WERI-Rb-1 (cell line): ENCODE measurements around the gene MICAL3.

Experiments
- DNase-seq: peaks from one replicate; pipeline ENCODE4 v3.0.0-alpha.2; 2020
- H3K27ac ChIP-seq: fragments of 250-450 bp; sonication (Bioruptor Pico); 2 replicates; pipeline ENCODE4 v1.5.1; 2020; ENCODE audit warnings: mild to moderate bottlenecking, moderate library complexity
- H3K27me3 ChIP-seq: fragments of 250-450 bp; sonication (Bioruptor Pico); 2 replicates; pipeline ENCODE4 v1.5.1; 2021; ENCODE audit warnings: mild to moderate bottlenecking, low read depth, moderate library complexity; ENCODE audit not compliant: insufficient read depth, severe bottlenecking
- H3K36me3 ChIP-seq: fragments of 250-450 bp; sonication (Bioruptor Pico); 2 replicates; pipeline ENCODE4 v1.5.1; 2020; ENCODE audit warnings: mild to moderate bottlenecking, moderate library complexity
- H3K4me3 ChIP-seq: 2 replicates; pipeline ENCODE4 v1.5.1; 2011; ENCODE audit warnings: low read depth, mild to moderate bottlenecking, control low read depth, low read length
- H3K9me3 ChIP-seq: fragments of 250-450 bp; sonication (Bioruptor Pico); 2 replicates; pipeline ENCODE4 v1.5.1; 2021; ENCODE audit warnings: mild to moderate bottlenecking, moderate library complexity; ENCODE audit not compliant: severe bottlenecking
- TF ChIP-seq, protein P1 (sequence below): IDR thresholded peaks from 2 replicates; pipeline ENCODE4 v1.5.1; 2011; ENCODE audit warnings: low read depth, mild to moderate bottlenecking, control low read depth, inconsistent platforms, low read length

Gene MICAL3

DNA sequence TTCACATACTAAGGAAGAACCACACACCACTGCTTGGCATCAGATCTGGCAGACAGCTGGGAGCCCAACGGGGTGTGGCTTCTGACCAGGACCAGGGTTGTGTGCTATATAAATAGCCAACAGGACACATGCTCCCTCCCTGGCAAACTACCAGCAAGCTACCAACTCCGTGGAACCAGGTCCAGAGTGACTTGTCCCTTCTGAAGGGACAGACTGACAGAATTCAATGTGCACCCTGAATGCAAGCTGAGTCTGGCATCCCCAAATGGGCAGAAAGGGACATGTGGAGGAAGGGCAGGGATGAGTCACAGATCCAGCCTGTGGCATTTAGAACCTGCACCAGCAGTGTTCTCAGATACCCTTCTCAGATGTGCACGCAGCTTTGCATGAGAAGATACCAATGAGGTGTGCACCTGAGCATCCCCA, 92.9 kb downstream of the MICAL3 start:
- DNase-seq: no peak
- no peak overlapping the region for H3K27ac ChIP-seq
- H3K27me3 ChIP-seq: no peaks in the 10 kb centered on the region
- TF ChIP-seq, protein P1, sequence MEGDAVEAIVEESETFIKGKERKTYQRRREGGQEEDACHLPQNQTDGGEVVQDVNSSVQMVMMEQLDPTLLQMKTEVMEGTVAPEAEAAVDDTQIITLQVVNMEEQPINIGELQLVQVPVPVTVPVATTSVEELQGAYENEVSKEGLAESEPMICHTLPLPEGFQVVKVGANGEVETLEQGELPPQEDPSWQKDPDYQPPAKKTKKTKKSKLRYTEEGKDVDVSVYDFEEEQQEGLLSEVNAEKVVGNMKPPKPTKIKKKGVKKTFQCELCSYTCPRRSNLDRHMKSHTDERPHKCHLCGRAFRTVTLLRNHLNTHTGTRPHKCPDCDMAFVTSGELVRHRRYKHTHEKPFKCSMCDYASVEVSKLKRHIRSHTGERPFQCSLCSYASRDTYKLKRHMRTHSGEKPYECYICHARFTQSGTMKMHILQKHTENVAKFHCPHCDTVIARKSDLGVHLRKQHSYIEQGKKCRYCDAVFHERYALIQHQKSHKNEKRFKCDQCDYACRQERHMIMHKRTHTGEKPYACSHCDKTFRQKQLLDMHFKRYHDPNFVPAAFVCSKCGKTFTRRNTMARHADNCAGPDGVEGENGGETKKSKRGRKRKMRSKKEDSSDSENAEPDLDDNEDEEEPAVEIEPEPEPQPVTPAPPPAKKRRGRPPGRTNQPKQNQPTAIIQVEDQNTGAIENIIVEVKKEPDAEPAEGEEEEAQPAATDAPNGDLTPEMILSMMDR: no peak
- no peaks in the 10 kb centered on the region for H3K36me3 ChIP-seq
- H3K9me3 ChIP-seq: no peaks in the 10 kb centered on the region
- no peak overlapping the region for H3K4me3 ChIP-seq

GRCh38 chr22:17930455-17931313, 93.7 kb downstream of the MICAL3 start:
- Histone ChIP-seq H3K27ac (no peak overlapping the region), H3K9me3 (no peaks in the 10 kb centered on the region), H3K4me3 (no peak overlapping the region), H3K36me3 (no peaks in the 10 kb centered on the region), H3K27me3 (no peaks in the 10 kb centered on the region)
- no peak for DNase-seq
- TF ChIP-seq, protein P1: no peak

- H3K27ac ChIP-seq: no peak overlapping the region
- H3K9me3 ChIP-seq: no peaks in the 10 kb centered on the region
- TF ChIP-seq, protein P1: no peak
- DNase-seq: no peak
- H3K36me3 ChIP-seq: no peaks in the 10 kb centered on the region
- H3K27me3 ChIP-seq: no peaks in the 10 kb centered on the region
- no peak overlapping the region for H3K4me3 ChIP-seq
These were observed 94.5 kb downstream of the MICAL3 start for GRCh38 chr22:17929909-17930308.

DNA sequence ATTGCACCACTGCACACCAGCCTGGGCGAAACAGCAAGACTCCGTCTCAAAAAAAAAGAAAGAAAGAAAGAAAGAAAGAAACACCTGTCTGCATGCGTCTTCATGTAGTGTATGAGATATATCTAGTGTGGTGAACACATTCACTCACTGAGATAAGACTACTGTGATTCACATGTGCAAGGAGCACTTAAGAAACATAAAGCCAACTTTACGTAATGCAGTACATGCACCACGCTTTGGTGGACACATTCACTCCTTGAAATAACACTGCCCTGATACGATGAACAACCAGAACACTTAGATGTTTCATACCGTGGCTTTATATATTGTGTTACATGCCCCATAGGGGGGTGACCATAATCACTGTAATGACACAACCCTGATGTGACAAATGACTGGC, 96.0 kb downstream of the MICAL3 start:
- TF ChIP-seq, protein P1: no peak
- DNase-seq: no peak

DNA sequence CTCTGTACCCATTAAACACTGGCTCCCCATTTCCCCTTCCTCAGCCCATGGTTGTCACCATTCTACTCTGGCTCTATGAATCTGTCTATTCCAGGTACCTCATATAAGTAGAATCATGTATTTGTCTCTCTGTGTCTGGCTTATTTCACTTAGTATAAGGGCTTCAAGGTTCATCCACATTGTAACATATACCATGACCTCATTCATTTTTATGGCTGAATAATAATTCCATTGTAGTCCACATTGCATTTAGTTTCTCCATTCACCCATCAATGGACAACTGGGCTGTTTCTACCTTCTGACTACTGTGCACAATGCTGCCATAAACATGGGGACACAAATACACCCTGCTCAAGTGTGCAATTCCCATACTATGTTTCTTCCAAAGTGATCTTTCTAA, 97.3 kb downstream of the MICAL3 start:
- no peak overlapping the region for H3K27ac ChIP-seq
- no peak for DNase-seq
- H3K9me3 ChIP-seq: no peaks in the 10 kb centered on the region
- TF ChIP-seq, protein P1: no peak
- no peaks in the 10 kb centered on the region for H3K27me3 ChIP-seq
- no peak overlapping the region for H3K4me3 ChIP-seq
- H3K36me3 ChIP-seq: no peaks in the 10 kb centered on the region

More for the DNA sequence above, 96.0 kb downstream of the MICAL3 start:
- no peak overlapping the region for H3K4me3 ChIP-seq
- H3K27me3 ChIP-seq: no peaks in the 10 kb centered on the region
- H3K9me3 ChIP-seq: no peaks in the 10 kb centered on the region
- no peaks in the 10 kb centered on the region for H3K36me3 ChIP-seq
- H3K27ac ChIP-seq: no peak overlapping the region

DNA sequence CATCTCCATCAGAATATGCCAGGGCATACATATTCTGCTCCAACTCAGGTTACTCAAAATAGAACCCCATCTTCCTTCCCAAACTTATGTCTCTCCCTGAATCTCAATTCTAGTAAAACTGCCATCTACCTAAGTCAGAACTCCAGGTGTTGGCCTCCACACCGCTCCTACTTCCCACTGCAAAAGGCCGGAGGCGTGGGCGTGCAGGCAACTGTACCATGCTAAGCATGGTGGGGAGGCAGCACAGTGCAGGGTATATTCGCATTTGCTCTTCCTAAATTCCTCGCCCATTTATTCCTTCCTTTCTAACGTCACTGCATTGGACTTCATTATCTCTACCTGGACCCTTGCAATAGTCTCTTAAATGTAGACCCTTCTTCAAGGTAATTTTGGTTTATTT, 97.8 kb downstream of the MICAL3 start:
- H3K27me3 ChIP-seq: no peaks in the 10 kb centered on the region
- TF ChIP-seq, protein P1: no peak
- H3K4me3 ChIP-seq: no peak overlapping the region
- no peak overlapping the region for H3K27ac ChIP-seq
- DNase-seq: no peak
- no peaks in the 10 kb centered on the region for H3K36me3 ChIP-seq
- no peaks in the 10 kb centered on the region for H3K9me3 ChIP-seq
